ENCODE results near the gene EDEM3.
"Not testable (repeated sequence)": the region's sequence is repeated elsewhere in the genome, so short reads cannot be mapped to it uniquely, and the experiment has no call there.

DNA sequence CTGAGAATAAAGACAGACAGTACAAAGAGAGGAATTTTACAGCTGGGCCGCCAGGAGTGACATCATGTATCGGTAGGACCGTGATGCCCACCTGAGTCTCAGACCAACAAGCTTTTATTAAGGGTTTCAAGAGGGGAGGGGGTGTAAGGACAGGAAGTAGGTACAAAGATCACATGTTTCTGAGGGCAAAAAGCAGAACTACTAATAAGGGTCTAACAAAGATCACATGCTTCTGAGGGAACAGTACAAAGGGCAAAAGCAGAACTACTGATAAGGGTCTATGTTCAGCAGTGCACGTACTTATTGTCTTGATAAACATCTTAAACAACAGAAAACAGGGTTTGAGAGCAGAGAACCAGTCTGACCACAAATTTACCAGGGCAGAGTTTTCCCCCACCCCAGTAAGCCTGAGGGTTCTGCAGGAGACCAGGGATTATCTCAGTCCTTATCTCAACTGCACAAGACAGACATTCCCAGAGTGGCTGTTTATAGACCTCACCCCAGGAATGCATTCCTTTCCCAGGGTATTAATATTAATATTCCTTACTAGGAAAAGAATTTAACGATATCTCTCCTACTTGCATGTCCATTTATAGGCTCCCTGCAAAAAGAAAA, 73.9 kb downstream of the EDEM3 start:
- TF ChIP-seq, protein P1, sequence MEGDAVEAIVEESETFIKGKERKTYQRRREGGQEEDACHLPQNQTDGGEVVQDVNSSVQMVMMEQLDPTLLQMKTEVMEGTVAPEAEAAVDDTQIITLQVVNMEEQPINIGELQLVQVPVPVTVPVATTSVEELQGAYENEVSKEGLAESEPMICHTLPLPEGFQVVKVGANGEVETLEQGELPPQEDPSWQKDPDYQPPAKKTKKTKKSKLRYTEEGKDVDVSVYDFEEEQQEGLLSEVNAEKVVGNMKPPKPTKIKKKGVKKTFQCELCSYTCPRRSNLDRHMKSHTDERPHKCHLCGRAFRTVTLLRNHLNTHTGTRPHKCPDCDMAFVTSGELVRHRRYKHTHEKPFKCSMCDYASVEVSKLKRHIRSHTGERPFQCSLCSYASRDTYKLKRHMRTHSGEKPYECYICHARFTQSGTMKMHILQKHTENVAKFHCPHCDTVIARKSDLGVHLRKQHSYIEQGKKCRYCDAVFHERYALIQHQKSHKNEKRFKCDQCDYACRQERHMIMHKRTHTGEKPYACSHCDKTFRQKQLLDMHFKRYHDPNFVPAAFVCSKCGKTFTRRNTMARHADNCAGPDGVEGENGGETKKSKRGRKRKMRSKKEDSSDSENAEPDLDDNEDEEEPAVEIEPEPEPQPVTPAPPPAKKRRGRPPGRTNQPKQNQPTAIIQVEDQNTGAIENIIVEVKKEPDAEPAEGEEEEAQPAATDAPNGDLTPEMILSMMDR (optimal IDR thresholded peaks at IDR 0.05 in 1 of 3, IDR thresholded peaks at IDR 0.05 in 1 of 3, conservative IDR thresholded peaks at IDR 0.05 in 1 of 3; ENCODE audit: extremely low read depth in 1 of 3, insufficient read depth in 2 of 3, low read length in 3 of 3), result not testable (repeated sequence)
- not testable (repeated sequence) for TF ChIP-seq EZH2 (IDR thresholded peaks at IDR 0.05; ENCODE audit: low read length)

Measured in keratinocyte (primary cell).